HG02610 (cell line): Measurements from ENCODE around the gene TENM4.
A peak's percentile ranks its signal among the peaks of the same experiment; 100 is the strongest.

ENCODE experiments used
- ATAC-seq: cut with Tn5 transposase; IDR thresholded peaks from one replicate; pipeline ENCODE4 v1.9.1; 2021; ENCODE audit warnings: mild to moderate bottlenecking, moderate library complexity; ENCODE audit not compliant: unreplicated experiment

The TENM4 gene

GRCh38 chr11:79440571-79441460, at the start of gene TENM4:
Gene TENM4, minus strand, starts transcription at chr11:79441030. Its CDS starts 371,086 bp downstream, at chr11:79069944.
- ATAC-seq = peak; percentile 44

- ATAC-seq = no peak
Observed at GRCh38 chr11:79488286-79488685, 47.5 kb upstream of the TENM4 start.

- no peak for ATAC-seq
Observed at GRCh38 chr11:79487412-79487811, 46.6 kb upstream of the TENM4 start.

- ATAC-seq = no peak
Observed at GRCh38 chr11:79486242-79486984, 45.6 kb upstream of the TENM4 start.

- ATAC-seq = no peak
Observed at GRCh38 chr11:79485694-79486093, 44.9 kb upstream of the TENM4 start.

- no peak for ATAC-seq
Observed at GRCh38 chr11:79484872-79485271, 44.0 kb upstream of the TENM4 start.

GRCh38 chr11:79482800-79483199, 42.0 kb upstream of the TENM4 start:
- ATAC-seq = peak; percentile 88

- peak; percentile 44 for ATAC-seq
Observed at GRCh38 chr11:79481795-79482194, 41.0 kb upstream of the TENM4 start.

- ATAC-seq = no peak
Observed at GRCh38 chr11:79480864-79481263, 40.0 kb upstream of the TENM4 start.

- no peak for ATAC-seq
Observed at GRCh38 chr11:79472819-79473529, 32.1 kb upstream of the TENM4 start.

- ATAC-seq = no peak
Observed at GRCh38 chr11:79471071-79471844, 30.4 kb upstream of the TENM4 start.

- no peak for ATAC-seq
Observed at GRCh38 chr11:79470161-79470560, 29.3 kb upstream of the TENM4 start.

- ATAC-seq = no peak
Observed at GRCh38 chr11:79467761-79468160, 26.9 kb upstream of the TENM4 start.

- ATAC-seq = no peak
Observed at GRCh38 chr11:79466411-79466810, 25.6 kb upstream of the TENM4 start.

- no peak for ATAC-seq
Observed at GRCh38 chr11:79465160-79465559, 24.3 kb upstream of the TENM4 start.

GRCh38 chr11:79461666-79462645, 21.1 kb upstream of the TENM4 start:
- no peak for ATAC-seq

- no peak for ATAC-seq
Observed at GRCh38 chr11:79461144-79461543, 20.3 kb upstream of the TENM4 start.

GRCh38 chr11:79458709-79459108, 17.9 kb upstream of the TENM4 start:
- ATAC-seq = no peak

GRCh38 chr11:79456501-79456900, 15.7 kb upstream of the TENM4 start:
- no peak for ATAC-seq
